ENCODE measurements around the gene ADH4. TPM values are rescaled to one million over a fixed set of nuclear protein-coding genes. Genes with fewer than 3 reads are reported as not detected.

ADH4 gene
- total RNA-seq, 1 experiment from 2014 or later: not detected

DNA sequence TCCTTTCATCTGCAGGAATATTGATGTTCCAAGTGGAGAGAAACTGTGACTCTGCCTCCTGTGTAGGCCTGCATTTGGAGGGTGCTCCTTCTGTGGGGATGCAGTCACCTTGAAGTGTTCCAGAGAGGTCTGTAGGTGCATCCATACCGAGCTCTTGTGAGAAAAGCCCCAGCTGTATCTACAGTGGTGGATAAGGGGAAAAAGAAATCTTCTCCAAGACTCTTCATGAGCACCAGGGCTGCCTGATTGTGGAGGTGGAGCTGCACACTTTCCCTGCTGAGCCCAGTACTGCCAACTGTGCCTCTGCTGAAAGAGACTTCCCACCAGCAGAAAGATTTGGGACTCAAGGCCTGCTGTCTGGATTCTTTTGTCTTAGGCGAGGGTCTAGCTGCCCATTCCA is 35.1 kb upstream of the ADH4 start:
- DNase-seq (ENCODE audit: low spot score): no peak
- H3K9me3 ChIP-seq (ENCODE audit: low read depth, low read length, poor library complexity, severe bottlenecking): no peaks in the 10 kb centered on the region
- no peaks in the 10 kb centered on the region for H3K27me3 ChIP-seq (replicated peaks; ENCODE audit: insufficient read depth, low read depth, low read length, poor library complexity)
- H3K4me3 ChIP-seq (ENCODE audit: low read depth, low read length, poor library complexity, severe bottlenecking): no peak overlapping the region
- intact Hi-C loops (cut with micrococcal nuclease; ENCODE audit: unreplicated experiment): no loop called here
- H3K4me1 ChIP-seq (ENCODE audit: insufficient read depth, low read length, poor library complexity, severe bottlenecking): no peaks in the 10 kb centered on the region
- no peak overlapping the region for H3K27ac ChIP-seq (ENCODE audit: low read depth, low read length, poor library complexity, severe bottlenecking)
- POLR2A ChIA-PET (ENCODE audit: low non-redundant PET): no interaction called here
- CTCF ChIA-PET: no interaction called here
- no TSS peak for BruUV-seq (replicated peaks)
- H3K36me3 ChIP-seq (ENCODE audit: insufficient read depth, low read length, poor library complexity, severe bottlenecking): no peaks in the 10 kb centered on the region
- no peak for TF ChIP-seq EZH2 (IDR thresholded peaks at IDR 0.05; ENCODE audit: borderline replicate concordance, low read depth, low read length, poor library complexity, severe bottlenecking)
- TF ChIP-seq, protein P1, sequence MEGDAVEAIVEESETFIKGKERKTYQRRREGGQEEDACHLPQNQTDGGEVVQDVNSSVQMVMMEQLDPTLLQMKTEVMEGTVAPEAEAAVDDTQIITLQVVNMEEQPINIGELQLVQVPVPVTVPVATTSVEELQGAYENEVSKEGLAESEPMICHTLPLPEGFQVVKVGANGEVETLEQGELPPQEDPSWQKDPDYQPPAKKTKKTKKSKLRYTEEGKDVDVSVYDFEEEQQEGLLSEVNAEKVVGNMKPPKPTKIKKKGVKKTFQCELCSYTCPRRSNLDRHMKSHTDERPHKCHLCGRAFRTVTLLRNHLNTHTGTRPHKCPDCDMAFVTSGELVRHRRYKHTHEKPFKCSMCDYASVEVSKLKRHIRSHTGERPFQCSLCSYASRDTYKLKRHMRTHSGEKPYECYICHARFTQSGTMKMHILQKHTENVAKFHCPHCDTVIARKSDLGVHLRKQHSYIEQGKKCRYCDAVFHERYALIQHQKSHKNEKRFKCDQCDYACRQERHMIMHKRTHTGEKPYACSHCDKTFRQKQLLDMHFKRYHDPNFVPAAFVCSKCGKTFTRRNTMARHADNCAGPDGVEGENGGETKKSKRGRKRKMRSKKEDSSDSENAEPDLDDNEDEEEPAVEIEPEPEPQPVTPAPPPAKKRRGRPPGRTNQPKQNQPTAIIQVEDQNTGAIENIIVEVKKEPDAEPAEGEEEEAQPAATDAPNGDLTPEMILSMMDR (conservative IDR thresholded peaks at IDR 0.05; ENCODE audit: low read depth, low read length): no peak

DNA sequence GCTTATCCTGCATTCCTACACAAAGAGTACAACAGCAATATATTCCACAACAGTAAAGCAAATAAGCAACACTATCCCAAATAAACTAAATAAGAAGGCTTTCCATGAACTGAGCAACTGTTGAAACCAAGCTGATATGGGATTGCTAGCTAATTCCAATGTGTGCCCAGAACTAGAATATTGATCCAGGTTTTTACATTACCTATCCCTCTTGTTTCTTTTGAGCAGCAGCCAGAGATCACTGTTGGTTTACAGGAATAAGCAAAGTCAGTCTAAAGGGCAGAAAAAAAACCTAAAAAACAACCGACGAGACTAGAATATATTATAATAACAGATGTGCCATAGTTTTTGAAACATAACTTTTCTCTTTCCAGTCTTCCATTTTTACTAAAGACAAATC is 22.4 kb upstream of the ADH4 start:
- Histone ChIP-seq H3K9me3 (ENCODE audit: low read depth, low read length, poor library complexity, severe bottlenecking) (no peaks in the 10 kb centered on the region), H3K36me3 (ENCODE audit: insufficient read depth, low read length, poor library complexity, severe bottlenecking) (no peaks in the 10 kb centered on the region), H3K4me3 (ENCODE audit: low read depth, low read length, poor library complexity, severe bottlenecking) (no peak overlapping the region), H3K4me1 (ENCODE audit: insufficient read depth, low read length, poor library complexity, severe bottlenecking) (no peaks in the 10 kb centered on the region), H3K27me3 (replicated peaks; ENCODE audit: insufficient read depth, low read depth, low read length, poor library complexity) (no peaks in the 10 kb centered on the region), H3K27ac (ENCODE audit: low read depth, low read length, poor library complexity, severe bottlenecking) (no peak overlapping the region)
- CTCF ChIA-PET: no interaction called here
- POLR2A ChIA-PET (ENCODE audit: low non-redundant PET): no interaction called here
- intact Hi-C loops (cut with micrococcal nuclease; ENCODE audit: unreplicated experiment): no loop called here
- no TSS peak for BruUV-seq (replicated peaks)
- no peak for DNase-seq (ENCODE audit: low spot score)
- no peak for TF ChIP-seq EZH2 (IDR thresholded peaks at IDR 0.05; ENCODE audit: borderline replicate concordance, low read depth, low read length, poor library complexity, severe bottlenecking)
- TF ChIP-seq, protein P1 (conservative IDR thresholded peaks at IDR 0.05; ENCODE audit: low read depth, low read length): no peak

DNA sequence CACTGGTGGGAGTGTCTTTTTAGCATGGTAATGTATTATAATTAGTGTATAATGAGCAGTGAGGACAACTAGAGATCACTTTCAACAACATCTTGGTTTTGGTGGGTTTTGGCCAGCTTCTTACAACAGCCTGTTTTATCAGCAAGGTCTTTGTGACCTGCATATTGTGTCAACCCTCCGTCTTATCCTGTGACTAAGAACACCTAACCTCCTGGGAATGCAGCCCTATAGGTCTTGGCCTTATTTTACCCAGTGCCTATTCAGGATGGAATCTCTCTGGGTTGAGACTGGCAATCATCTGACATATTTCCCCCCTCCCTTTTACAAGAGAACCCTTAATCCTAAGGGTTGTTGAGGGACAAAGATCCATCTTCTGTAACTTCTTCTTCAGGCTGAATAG is 21.9 kb upstream of the ADH4 start:
- POLR2A ChIA-PET (ENCODE audit: low non-redundant PET): no interaction called here

More for the DNA sequence above, 21.9 kb upstream of the ADH4 start:
- no peaks in the 10 kb centered on the region for H3K27me3 ChIP-seq (replicated peaks; ENCODE audit: insufficient read depth, low read depth, low read length, poor library complexity)
- H3K27ac ChIP-seq (ENCODE audit: low read depth, low read length, poor library complexity, severe bottlenecking): no peak overlapping the region
- no peaks in the 10 kb centered on the region for H3K36me3 ChIP-seq (ENCODE audit: insufficient read depth, low read length, poor library complexity, severe bottlenecking)
- intact Hi-C loops (cut with micrococcal nuclease; ENCODE audit: unreplicated experiment): no loop called here
- H3K9me3 ChIP-seq (ENCODE audit: low read depth, low read length, poor library complexity, severe bottlenecking): no peaks in the 10 kb centered on the region
- no peaks in the 10 kb centered on the region for H3K4me1 ChIP-seq (ENCODE audit: insufficient read depth, low read length, poor library complexity, severe bottlenecking)
- CTCF ChIA-PET: no interaction called here
- no peak overlapping the region for H3K4me3 ChIP-seq (ENCODE audit: low read depth, low read length, poor library complexity, severe bottlenecking)
- BruUV-seq (replicated peaks): no TSS peak
- DNase-seq (ENCODE audit: low spot score): no peak
- TF ChIP-seq EZH2 (IDR thresholded peaks at IDR 0.05; ENCODE audit: borderline replicate concordance, low read depth, low read length, poor library complexity, severe bottlenecking): no peak
- TF ChIP-seq, protein P1 (conservative IDR thresholded peaks at IDR 0.05; ENCODE audit: low read depth, low read length): no peak

All from A673 (cell line).